GM21447 (cell line): ENCODE measurements around the gene CMA1.
"Not testable (repeated sequence)": the region's sequence is repeated elsewhere in the genome, so short reads cannot be mapped to it uniquely, and the experiment has no call there.

ENCODE experiments used
- ATAC-seq: cut with Tn5 transposase; IDR thresholded peaks from one replicate; pipeline ENCODE4 v1.9.1; 2021; ENCODE audit not compliant: unreplicated experiment

CMA1 gene

DNA sequence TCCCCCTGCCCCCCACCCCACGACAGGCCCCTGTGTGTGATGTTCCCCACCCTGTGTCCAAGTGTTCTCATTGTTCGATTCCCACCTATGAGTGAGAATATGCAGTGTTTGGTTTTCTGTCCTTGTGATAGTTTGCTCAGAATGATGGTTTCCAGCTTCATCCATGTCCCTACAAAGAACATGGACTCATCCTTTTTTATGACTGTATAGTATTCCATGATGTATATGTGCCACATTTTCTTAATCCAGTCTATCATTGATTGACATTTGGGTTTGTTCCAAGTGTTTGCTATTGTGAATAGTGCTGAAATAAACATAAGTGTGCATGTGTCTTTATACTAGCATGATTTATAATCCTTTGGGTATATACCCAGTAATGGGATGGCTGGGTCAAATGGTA, 37.6 kb downstream of the CMA1 start:
- not testable (repeated sequence) for ATAC-seq

DNA sequence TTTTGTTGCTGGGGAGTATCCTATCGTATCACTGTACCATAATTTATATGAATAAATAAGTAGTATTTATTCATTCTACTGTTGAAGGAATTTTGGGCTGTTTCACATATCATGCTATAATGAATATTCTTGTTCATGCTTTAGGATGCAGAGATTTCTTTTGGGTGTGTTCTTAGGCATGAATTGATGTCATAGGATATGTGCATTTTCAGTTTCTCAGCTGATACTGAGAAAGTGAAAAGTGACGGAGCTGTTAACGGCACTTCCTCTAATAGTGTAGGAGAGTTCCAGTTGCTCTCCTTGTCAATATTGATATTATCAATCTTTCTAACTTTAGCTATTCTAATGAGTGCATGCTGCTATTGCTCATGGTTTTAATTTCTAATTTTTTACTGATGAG, 42.3 kb downstream of the CMA1 start:
- no peak for ATAC-seq

GRCh38 chr14:24465368-24465767, 42.7 kb downstream of the CMA1 start:
- no peak for ATAC-seq

GRCh38 chr14:24463884-24464785, 43.9 kb downstream of the CMA1 start:
- ATAC-seq: no peak

- ATAC-seq: no peak
Observed at GRCh38 chr14:24463017-24463883, 44.8 kb downstream of the CMA1 start.

GRCh38 chr14:24461336-24461735, 46.7 kb downstream of the CMA1 start:
- no peak for ATAC-seq

GRCh38 chr14:24459331-24459730, 48.7 kb downstream of the CMA1 start:
- no peak for ATAC-seq

- ATAC-seq: no peak
Observed at GRCh38 chr14:24458736-24459135, 49.3 kb downstream of the CMA1 start.

- no peak for ATAC-seq
Observed at GRCh38 chr14:24456980-24457379, 51.1 kb downstream of the CMA1 start.
